K562 (cell line): ENCODE data around the gene HIF1AN. TPM values are rescaled to one million over a fixed set of nuclear protein-coding genes. Genes with fewer than 3 reads are reported as not detected.

Experiments used
- CSDE1 ChIP-seq, 2 experiments: fragments of 450-650 bp; IDR thresholded peaks; 2 replicates each; pipeline ENCODE4 v1.6.1; 2016; ENCODE audit warnings: mild to moderate bottlenecking in 1 of 2
- HOXB6 ChIP-seq: fragments of 250-450 bp; sonication (Bioruptor Pico); IDR thresholded peaks from 2 replicates; pipeline ENCODE4 v1.5.1; 2022; ENCODE audit warnings: mild to moderate bottlenecking, borderline replicate concordance
- MTA3 ChIP-seq: fragments of 450-650 bp; formaldehyde crosslinking; IDR thresholded peaks from 2 replicates; pipeline ENCODE4 v1.6.1; 2017; ENCODE audit warnings: mild to moderate bottlenecking, borderline replicate concordance
- NBN ChIP-seq: fragments of 450-650 bp; IDR thresholded peaks from 2 replicates; pipeline ENCODE4 v1.6.1; 2016; ENCODE audit warnings: low read depth, mild to moderate bottlenecking
- PYGO2 ChIP-seq: fragments of 450-650 bp; IDR thresholded peaks from 2 replicates; pipeline ENCODE4 v1.6.1; 2016; ENCODE audit warnings: mild to moderate bottlenecking, missing genetic modification characterization, moderate library complexity, missing compliant biosample characterization
- RBM25 ChIP-seq: fragments of 200-400 bp; formaldehyde crosslinking; IDR thresholded peaks from 2 replicates; pipeline ENCODE4 v1.6.1; 2018; ENCODE audit warnings: low read length, low read depth, moderate library complexity; ENCODE audit not compliant: severe bottlenecking
- RFX5 ChIP-seq: IDR thresholded peaks from 2 replicates; pipeline ENCODE4 v1.6.1; 2011; ENCODE audit warnings: low read depth, mild to moderate bottlenecking, improper control_type of control experiment, low read length
- SREBF1 ChIP-seq: fragments of 150-350 bp; IDR thresholded peaks from 2 replicates; pipeline ENCODE4 v1.6.1; 2014; ENCODE audit warnings: antibody characterized with exemption, low read depth, low read length, borderline replicate concordance
- TFAM ChIP-seq: fragments of 250-450 bp; sonication (Bioruptor Pico); conservative IDR thresholded peaks from 2 replicates; pipeline ENCODE4 v1.5.0; 2021; ENCODE audit warnings: mild to moderate bottlenecking, moderate library complexity
- ZBTB1 ChIP-seq: sonication (generic); formaldehyde crosslinking; IDR thresholded peaks from 2 replicates; pipeline ENCODE4 v1.8.1; 2023; ENCODE audit warnings: missing genetic modification reagents, low read depth, mild to moderate bottlenecking, borderline replicate concordance
- ZNF12 ChIP-seq: sonication (generic); formaldehyde crosslinking; IDR thresholded peaks from 2 replicates; pipeline ENCODE4 v1.4.0; 2020; ENCODE audit warnings: mild to moderate bottlenecking, missing genetic modification reagents
- ZNF212 ChIP-seq: fragments of 450-650 bp; formaldehyde crosslinking; IDR thresholded peaks from 2 replicates; pipeline ENCODE4 v1.4.0; 2020; ENCODE audit warnings: mild to moderate bottlenecking
- polyA plus RNA-seq, 8 experiments: library from polyadenylated mRNA; depleted of rRNA in 4 of 8; stranded (reverse) in 5 of 8; unstranded in 3 of 8; fragments of >200 nt; fragmentation: Nextera tagmentation in 2 of 8; fragmentation: Illumina TruSeq in 1 of 8; extraction: Ambion mirVana in 2 of 8; extraction: Trizol in 1 of 8; gene quantifications; 2 replicates each; pipeline versions ENCODE4 v1.2.1 to v1.2.3, GENCODE V29; 2011 to 2014; ENCODE audit warnings: inconsistent platforms in 1 of 8, missing spikeins in 1 of 8
- total RNA-seq, 7 experiments: library from RNA; depleted of rRNA in 6 of 7; stranded (reverse); fragments of >200 nt in 6 of 7; fragmentation: Illumina TruSeq in 2 of 7; extraction: Trizol in 2 of 7; gene quantifications; 2 replicates each; pipeline versions ENCODE4 v1.2.1 to v1.2.3, GENCODE V29; 2011 to 2021; ENCODE audit warnings: low replicate concordance in 1 of 7
- TF ChIP-seq, protein P1 (sequence below): fragments of 450-650 bp; IDR thresholded peaks from 2 replicates; pipeline ENCODE4 v1.6.1; 2017; ENCODE audit warnings: antibody characterized with exemption, mild to moderate bottlenecking
- TF ChIP-seq, protein P2 (sequence below): fragments of 450-650 bp; IDR thresholded peaks from 2 replicates; pipeline ENCODE4 v1.6.1; 2017; ENCODE audit warnings: antibody characterized with exemption
- TF ChIP-seq, protein P3 (sequence below): fragments of 450-650 bp; IDR thresholded peaks from 2 replicates; pipeline ENCODE4 v1.6.1; 2016; ENCODE audit warnings: mild to moderate bottlenecking
- TF ChIP-seq, protein P4 (sequence below): fragments of 450-650 bp; IDR thresholded peaks from 2 replicates; pipeline ENCODE4 v1.6.1; 2017; ENCODE audit warnings: mild to moderate bottlenecking, moderate library complexity
- TF ChIP-seq, protein P5 (sequence below): conservative IDR thresholded peaks from 2 replicates; pipeline ENCODE4 v1.6.1; 2011; ENCODE audit warnings: low read depth, mild to moderate bottlenecking, low read length; ENCODE audit not compliant: control insufficient read depth

The HIF1AN gene
- total and polyA plus RNA-seq, 9 of the 15 experiments (the other 6 are each of a cell fraction or from before 2014, with no cell fraction given), result 1.2 to 16.8 (median 6.9) TPM

DNA sequence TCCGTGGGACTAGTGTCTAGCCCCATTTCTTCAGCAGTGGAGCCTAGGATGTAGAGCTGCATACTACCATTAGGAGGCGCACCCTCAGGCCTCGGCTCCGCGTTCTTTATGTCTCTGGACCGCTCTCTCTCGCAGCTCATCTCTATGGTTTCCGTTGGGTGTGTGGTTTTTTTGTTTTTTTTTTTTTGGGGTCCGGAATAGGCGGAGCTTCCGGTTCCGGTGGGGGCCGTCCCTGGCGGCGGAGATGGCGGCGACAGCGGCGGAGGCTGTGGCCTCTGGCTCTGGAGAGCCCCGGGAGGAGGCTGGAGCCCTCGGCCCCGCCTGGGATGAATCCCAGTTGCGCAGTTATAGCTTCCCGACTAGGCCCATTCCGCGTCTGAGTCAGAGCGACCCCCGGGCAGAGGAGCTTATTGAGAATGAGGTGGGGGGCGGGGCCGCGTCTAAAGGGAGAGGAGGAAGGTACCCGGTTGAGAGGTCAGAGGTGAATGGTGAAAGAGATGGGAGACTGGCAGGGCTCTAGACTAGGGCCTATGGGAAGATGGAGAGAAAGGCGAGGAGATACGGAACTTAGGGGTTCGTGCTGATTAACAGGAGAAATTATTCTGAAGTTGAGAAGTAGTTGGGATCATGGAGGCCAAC, at the start of gene HIF1AN (continued):
- TF ChIP-seq, protein P1, sequence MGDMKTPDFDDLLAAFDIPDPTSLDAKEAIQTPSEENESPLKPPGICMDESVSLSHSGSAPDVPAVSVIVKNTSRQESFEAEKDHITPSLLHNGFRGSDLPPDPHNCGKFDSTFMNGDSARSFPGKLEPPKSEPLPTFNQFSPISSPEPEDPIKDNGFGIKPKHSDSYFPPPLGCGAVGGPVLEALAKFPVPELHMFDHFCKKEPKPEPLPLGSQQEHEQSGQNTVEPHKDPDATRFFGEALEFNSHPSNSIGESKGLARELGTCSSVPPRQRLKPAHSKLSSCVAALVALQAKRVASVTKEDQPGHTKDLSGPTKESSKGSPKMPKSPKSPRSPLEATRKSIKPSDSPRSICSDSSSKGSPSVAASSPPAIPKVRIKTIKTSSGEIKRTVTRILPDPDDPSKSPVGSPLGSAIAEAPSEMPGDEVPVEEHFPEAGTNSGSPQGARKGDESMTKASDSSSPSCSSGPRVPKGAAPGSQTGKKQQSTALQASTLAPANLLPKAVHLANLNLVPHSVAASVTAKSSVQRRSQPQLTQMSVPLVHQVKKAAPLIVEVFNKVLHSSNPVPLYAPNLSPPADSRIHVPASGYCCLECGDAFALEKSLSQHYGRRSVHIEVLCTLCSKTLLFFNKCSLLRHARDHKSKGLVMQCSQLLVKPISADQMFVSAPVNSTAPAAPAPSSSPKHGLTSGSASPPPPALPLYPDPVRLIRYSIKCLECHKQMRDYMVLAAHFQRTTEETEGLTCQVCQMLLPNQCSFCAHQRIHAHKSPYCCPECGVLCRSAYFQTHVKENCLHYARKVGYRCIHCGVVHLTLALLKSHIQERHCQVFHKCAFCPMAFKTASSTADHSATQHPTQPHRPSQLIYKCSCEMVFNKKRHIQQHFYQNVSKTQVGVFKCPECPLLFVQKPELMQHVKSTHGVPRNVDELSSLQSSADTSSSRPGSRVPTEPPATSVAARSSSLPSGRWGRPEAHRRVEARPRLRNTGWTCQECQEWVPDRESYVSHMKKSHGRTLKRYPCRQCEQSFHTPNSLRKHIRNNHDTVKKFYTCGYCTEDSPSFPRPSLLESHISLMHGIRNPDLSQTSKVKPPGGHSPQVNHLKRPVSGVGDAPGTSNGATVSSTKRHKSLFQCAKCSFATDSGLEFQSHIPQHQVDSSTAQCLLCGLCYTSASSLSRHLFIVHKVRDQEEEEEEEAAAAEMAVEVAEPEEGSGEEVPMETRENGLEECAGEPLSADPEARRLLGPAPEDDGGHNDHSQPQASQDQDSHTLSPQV, result no peak
- TF ChIP-seq ZNF212 (CRISPR knock-in tag) (no peak), MTA3 (no peak), HOXB6 (CRISPR knock-in tag) (no peak), ZBTB1 (CRISPR knock-in tag) (no peak), ZNF12 (CRISPR knock-in tag) (no peak), RBM25 (no peak), TFAM (CRISPR knock-in tag) (no peak), RFX5 (no peak), PYGO2 (tag) (no peak), SREBF1 (no peak), CSDE1 (IDR thresholded peaks at IDR 0.05) (no peak), NBN (peak; percentile 79)
- TF ChIP-seq, protein P2, sequence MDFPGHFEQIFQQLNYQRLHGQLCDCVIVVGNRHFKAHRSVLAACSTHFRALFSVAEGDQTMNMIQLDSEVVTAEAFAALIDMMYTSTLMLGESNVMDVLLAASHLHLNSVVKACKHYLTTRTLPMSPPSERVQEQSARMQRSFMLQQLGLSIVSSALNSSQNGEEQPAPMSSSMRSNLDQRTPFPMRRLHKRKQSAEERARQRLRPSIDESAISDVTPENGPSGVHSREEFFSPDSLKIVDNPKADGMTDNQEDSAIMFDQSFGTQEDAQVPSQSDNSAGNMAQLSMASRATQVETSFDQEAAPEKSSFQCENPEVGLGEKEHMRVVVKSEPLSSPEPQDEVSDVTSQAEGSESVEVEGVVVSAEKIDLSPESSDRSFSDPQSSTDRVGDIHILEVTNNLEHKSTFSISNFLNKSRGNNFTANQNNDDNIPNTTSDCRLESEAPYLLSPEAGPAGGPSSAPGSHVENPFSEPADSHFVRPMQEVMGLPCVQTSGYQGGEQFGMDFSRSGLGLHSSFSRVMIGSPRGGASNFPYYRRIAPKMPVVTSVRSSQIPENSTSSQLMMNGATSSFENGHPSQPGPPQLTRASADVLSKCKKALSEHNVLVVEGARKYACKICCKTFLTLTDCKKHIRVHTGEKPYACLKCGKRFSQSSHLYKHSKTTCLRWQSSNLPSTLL, result no peak
- TF ChIP-seq, protein P3, sequence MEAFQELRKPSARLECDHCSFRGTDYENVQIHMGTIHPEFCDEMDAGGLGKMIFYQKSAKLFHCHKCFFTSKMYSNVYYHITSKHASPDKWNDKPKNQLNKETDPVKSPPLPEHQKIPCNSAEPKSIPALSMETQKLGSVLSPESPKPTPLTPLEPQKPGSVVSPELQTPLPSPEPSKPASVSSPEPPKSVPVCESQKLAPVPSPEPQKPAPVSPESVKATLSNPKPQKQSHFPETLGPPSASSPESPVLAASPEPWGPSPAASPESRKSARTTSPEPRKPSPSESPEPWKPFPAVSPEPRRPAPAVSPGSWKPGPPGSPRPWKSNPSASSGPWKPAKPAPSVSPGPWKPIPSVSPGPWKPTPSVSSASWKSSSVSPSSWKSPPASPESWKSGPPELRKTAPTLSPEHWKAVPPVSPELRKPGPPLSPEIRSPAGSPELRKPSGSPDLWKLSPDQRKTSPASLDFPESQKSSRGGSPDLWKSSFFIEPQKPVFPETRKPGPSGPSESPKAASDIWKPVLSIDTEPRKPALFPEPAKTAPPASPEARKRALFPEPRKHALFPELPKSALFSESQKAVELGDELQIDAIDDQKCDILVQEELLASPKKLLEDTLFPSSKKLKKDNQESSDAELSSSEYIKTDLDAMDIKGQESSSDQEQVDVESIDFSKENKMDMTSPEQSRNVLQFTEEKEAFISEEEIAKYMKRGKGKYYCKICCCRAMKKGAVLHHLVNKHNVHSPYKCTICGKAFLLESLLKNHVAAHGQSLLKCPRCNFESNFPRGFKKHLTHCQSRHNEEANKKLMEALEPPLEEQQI, result 0 out of 2 replicates have a peak, but pooled peaks have one; percentile 53
- TF ChIP-seq, protein P4, sequence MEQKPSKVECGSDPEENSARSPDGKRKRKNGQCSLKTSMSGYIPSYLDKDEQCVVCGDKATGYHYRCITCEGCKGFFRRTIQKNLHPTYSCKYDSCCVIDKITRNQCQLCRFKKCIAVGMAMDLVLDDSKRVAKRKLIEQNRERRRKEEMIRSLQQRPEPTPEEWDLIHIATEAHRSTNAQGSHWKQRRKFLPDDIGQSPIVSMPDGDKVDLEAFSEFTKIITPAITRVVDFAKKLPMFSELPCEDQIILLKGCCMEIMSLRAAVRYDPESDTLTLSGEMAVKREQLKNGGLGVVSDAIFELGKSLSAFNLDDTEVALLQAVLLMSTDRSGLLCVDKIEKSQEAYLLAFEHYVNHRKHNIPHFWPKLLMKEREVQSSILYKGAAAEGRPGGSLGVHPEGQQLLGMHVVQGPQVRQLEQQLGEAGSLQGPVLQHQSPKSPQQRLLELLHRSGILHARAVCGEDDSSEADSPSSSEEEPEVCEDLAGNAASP, result no peak
- TF ChIP-seq, protein P5, sequence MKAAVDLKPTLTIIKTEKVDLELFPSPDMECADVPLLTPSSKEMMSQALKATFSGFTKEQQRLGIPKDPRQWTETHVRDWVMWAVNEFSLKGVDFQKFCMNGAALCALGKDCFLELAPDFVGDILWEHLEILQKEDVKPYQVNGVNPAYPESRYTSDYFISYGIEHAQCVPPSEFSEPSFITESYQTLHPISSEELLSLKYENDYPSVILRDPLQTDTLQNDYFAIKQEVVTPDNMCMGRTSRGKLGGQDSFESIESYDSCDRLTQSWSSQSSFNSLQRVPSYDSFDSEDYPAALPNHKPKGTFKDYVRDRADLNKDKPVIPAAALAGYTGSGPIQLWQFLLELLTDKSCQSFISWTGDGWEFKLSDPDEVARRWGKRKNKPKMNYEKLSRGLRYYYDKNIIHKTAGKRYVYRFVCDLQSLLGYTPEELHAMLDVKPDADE, result no peak
